HepG2 (cell line): ENCODE results near the gene MBTPS1. TPM values are rescaled to one million over a fixed set of nuclear protein-coding genes. Genes with fewer than 3 reads are reported as not detected.

Experiments used
- ATAC-seq: fragments of 200-7000 bp; cut with Tn5 transposase; 3 replicates; pipeline ENCODE4 v1.9.1; 2020; ENCODE audit warnings: mild to moderate bottlenecking, moderate library complexity
- BruUV-seq: library from RNA; stranded (reverse); fragments of 400-500 nt; replicated peaks from 2 replicates; lab custom pipeline; 2021; lab: Mats Ljungman, UMichigan
- CTCF ChIA-PET: fragments of 300-600 bp; formaldehyde crosslinking; extraction: SDS; loops from one replicate; lab custom pipeline; 2021; ENCODE audit warnings: low total read pairs, inconsistent platforms, low intra/inter-chr PET ratio; lab: Yijun Ruan, JAX
- POLR2A ChIA-PET: fragments of 350-600 bp; sonication (Branson Sonifier 250); formaldehyde crosslinking; loops from one replicate; lab custom pipeline; 2020; ENCODE audit warnings: antibody characterized with exemption, inconsistent platforms; lab: Yijun Ruan, JAX
- DNase-seq: peaks from one replicate; pipeline ENCODE4 v3.0.0-alpha.2; 2015; ENCODE audit warnings: low spot score
- FAIRE-seq: peaks from 3 replicates; lab custom pipeline; 2011; peaks lifted over from hg19 to GRCh38; lab: Jason Lieb, UNC
- H2AFZ ChIP-seq: one replicate; pipeline ENCODE4 v1.6.1; 2011; ENCODE audit warnings: low read length, inconsistent platforms
- H3K27ac ChIP-seq: fragments of 300-600 bp; 3 replicates; pipeline ENCODE4 v1.8.0; 2011; ENCODE audit warnings: mixed run types, mild to moderate bottlenecking, mixed read lengths, low read length, inconsistent platforms; ENCODE audit not compliant: insufficient read depth; ENCODE audit errors: extremely low read length
- H3K27me3 ChIP-seq, 2 experiments: fragments of 200-600 bp in 1 of 2; 2 replicates in 1 of 2; 3 replicates in 1 of 2; pipeline versions ENCODE4 v1.6.0 to v1.8.0; 2011; ENCODE audit warnings: low read length in 2 of 2, mild to moderate bottlenecking in 2 of 2, moderate library complexity in 2 of 2, inconsistent platforms in 1 of 2; ENCODE audit not compliant: insufficient read depth in 2 of 2, control insufficient read depth in 1 of 2
- H3K36me3 ChIP-seq, 2 experiments: fragments of 200-600 bp in 1 of 2; replicated peaks in 1 of 2; 2 replicates in 1 of 2; 3 replicates in 1 of 2; pipeline versions ENCODE4 v1.5.1 to v1.8.0; 2011; ENCODE audit warnings: low read length in 2 of 2, inconsistent platforms in 1 of 2; ENCODE audit not compliant: insufficient read depth in 2 of 2, control insufficient read depth in 1 of 2
- H3K4me1 ChIP-seq: 2 replicates; pipeline ENCODE4 v1.5.1; 2012; ENCODE audit warnings: low read length, inconsistent platforms; ENCODE audit not compliant: insufficient read depth
- H3K4me2 ChIP-seq: 2 replicates; pipeline ENCODE4 v1.6.0; 2011; ENCODE audit warnings: low read depth, low read length, inconsistent platforms
- H3K4me3 ChIP-seq, 3 experiments: fragments of 200-600 bp in 1 of 3; sonication (generic), shearing (Covaris generic) in 1 of 3; replicated peaks in 1 of 3; 2 replicates each; pipeline ENCODE4 v1.5.1; 2011 to 2016; ENCODE audit warnings: low read length in 3 of 3, inconsistent platforms in 2 of 3, low read depth in 2 of 3, mild to moderate bottlenecking in 2 of 3, control low read depth in 1 of 3, mixed read lengths in 1 of 3; ENCODE audit not compliant: insufficient read depth in 1 of 3
- H3K79me2 ChIP-seq: one replicate; pipeline ENCODE4 v1.6.1; 2011; ENCODE audit warnings: low read length, inconsistent platforms; ENCODE audit not compliant: insufficient read depth
- H3K9ac ChIP-seq: 2 replicates; pipeline ENCODE4 v1.6.0; 2011; ENCODE audit warnings: mild to moderate bottlenecking, low read depth, low read length, inconsistent platforms; ENCODE audit not compliant: insufficient read depth
- H3K9me3 ChIP-seq: 2 replicates; pipeline ENCODE4 v1.5.1; 2012; ENCODE audit warnings: mild to moderate bottlenecking, low read length
- H4K20me1 ChIP-seq: 2 replicates; pipeline ENCODE4 v1.6.0; 2011; ENCODE audit warnings: inconsistent platforms, mild to moderate bottlenecking, low read length, moderate library complexity; ENCODE audit not compliant: insufficient read depth
- ADNP ChIP-seq: sonication (generic); formaldehyde crosslinking; IDR thresholded peaks from 2 replicates; pipeline ENCODE4 v1.4.0; 2020; ENCODE audit warnings: missing genetic modification reagents
- ASH2L ChIP-seq: fragments of 300-600, 200-600 bp; sonication (generic); IDR thresholded peaks from 2 replicates; pipeline ENCODE4 v1.7.0; 2017; ENCODE audit warnings: low read depth, mild to moderate bottlenecking, moderate library complexity, mixed read lengths, low read length; ENCODE audit not compliant: insufficient read length
- GFI1 ChIP-seq: sonication (generic); formaldehyde crosslinking; IDR thresholded peaks from 2 replicates; pipeline ENCODE4 v1.5.0; 2020; ENCODE audit warnings: missing genetic modification reagents, mild to moderate bottlenecking, borderline replicate concordance
- HDAC2 ChIP-seq: sonication (generic); formaldehyde crosslinking; IDR thresholded peaks from 2 replicates; pipeline ENCODE4 v1.4.0; 2020; ENCODE audit warnings: missing genetic modification reagents
- MAF1 ChIP-seq: sonication (generic); formaldehyde crosslinking; IDR thresholded peaks from 2 replicates; pipeline ENCODE4 v1.5.0; 2020; ENCODE audit warnings: missing genetic modification reagents, borderline replicate concordance
- NRL ChIP-seq: sonication (generic); formaldehyde crosslinking; IDR thresholded peaks from 2 replicates; pipeline ENCODE4 v1.5.0; 2020; ENCODE audit warnings: missing genetic modification reagents, mild to moderate bottlenecking, moderate library complexity, borderline replicate concordance
- SP1 ChIP-seq, 2 experiments: fragments of 450-650 bp in 1 of 2; sonication (generic) in 1 of 2; formaldehyde crosslinking in 1 of 2; IDR thresholded peaks; 2 replicates each; pipeline versions ENCODE4 v1.4.0 to v1.6.1; 2016 to 2020; ENCODE audit warnings: missing genetic modification reagents in 1 of 2
- THRA ChIP-seq: sonication (generic); formaldehyde crosslinking; IDR thresholded peaks from 2 replicates; pipeline ENCODE4 v1.4.0; 2020; ENCODE audit warnings: missing genetic modification reagents, borderline replicate concordance
- ZIK1 ChIP-seq: sonication (generic); formaldehyde crosslinking; IDR thresholded peaks from 2 replicates; pipeline ENCODE4 v1.5.0; 2020; ENCODE audit warnings: mild to moderate bottlenecking, low read depth, missing genetic modification reagents, borderline replicate concordance
- ZNF17 ChIP-seq: sonication (generic); formaldehyde crosslinking; IDR thresholded peaks from 2 replicates; pipeline ENCODE4 v1.5.0; 2020; ENCODE audit warnings: mild to moderate bottlenecking, missing genetic modification reagents
- ZNF235 ChIP-seq: sonication (generic); formaldehyde crosslinking; IDR thresholded peaks from 2 replicates; pipeline ENCODE4 v1.8.1; 2023; ENCODE audit warnings: mild to moderate bottlenecking, missing genetic modification reagents, borderline replicate concordance
- ZNF280B ChIP-seq: sonication (generic); formaldehyde crosslinking; IDR thresholded peaks from 2 replicates; pipeline ENCODE4 v1.5.0; 2020; ENCODE audit warnings: missing genetic modification reagents, mild to moderate bottlenecking, borderline replicate concordance
- ZNF282 ChIP-seq: fragments of 450-650 bp; IDR thresholded peaks from 2 replicates; pipeline ENCODE4 v1.6.1; 2018; ENCODE audit not compliant: partially characterized antibody
- ZNF362 ChIP-seq: sonication (generic); formaldehyde crosslinking; IDR thresholded peaks from 2 replicates; pipeline ENCODE4 v1.4.0; 2020; ENCODE audit warnings: missing genetic modification reagents, mild to moderate bottlenecking, borderline replicate concordance
- ZNF703 ChIP-seq: sonication (generic); formaldehyde crosslinking; IDR thresholded peaks from 2 replicates; pipeline ENCODE4 v1.5.1; 2020; ENCODE audit warnings: missing genetic modification reagents, mild to moderate bottlenecking, moderate library complexity, borderline replicate concordance
- ZNF709 ChIP-seq: sonication (generic); formaldehyde crosslinking; IDR thresholded peaks from 2 replicates; pipeline ENCODE4 v1.5.0; 2020; ENCODE audit warnings: mild to moderate bottlenecking, missing genetic modification reagents
- ZNF792 ChIP-seq: IDR thresholded peaks from 2 replicates; pipeline ENCODE4 v1.6.1; 2016
- WGBS: methylation state at CpG from one replicate; pipeline ENCODE4 v1.1.6; 2017; ENCODE audit warnings: low lambda C conversion rate; 5-methylcytosine and 5-hydroxymethylcytosine counted together
- in situ Hi-C: cut with HindIII; loops from 2 replicates; pipeline ENCODE4 v1.10.0; 2017; ENCODE audit warnings: low pct_unique_long_range_greater_than_20kb; ENCODE audit not compliant: extremely low pct_ligation_motif_present
- intact Hi-C: fragments of 100-400 bp; cut with micrococcal nuclease; formaldehyde crosslinking; loops from one replicate; pipeline ENCODE4 v1.10.0; 2022; ENCODE audit not compliant: unreplicated experiment
- polyA plus RNA-seq, 8 experiments: library from polyadenylated mRNA; depleted of rRNA in 3 of 8; stranded (reverse) in 7 of 8; unstranded in 1 of 8; fragments of >200 nt; fragmentation: Illumina TruSeq in 4 of 8; extraction: Trizol in 4 of 8; gene quantifications; 2 replicates each; pipeline versions ENCODE4 v1.2.1 to v1.2.3, GENCODE V29; 2011 to 2016; ENCODE audit warnings: low read depth in 4 of 8, missing spikeins in 1 of 8, mixed read lengths in 1 of 8; ENCODE audit not compliant: insufficient read depth in 1 of 8
- total RNA-seq, 5 experiments: library from RNA; depleted of rRNA; stranded (reverse); fragments of >200 nt; fragmentation: Illumina TruSeq; extraction: Trizol; gene quantifications; 2 replicates each; pipeline ENCODE4 v1.2.3, GENCODE V29; 2016; ENCODE audit warnings: low read depth in 1 of 5

MBTPS1 gene
- total and polyA plus RNA-seq, 2 of the 13 experiments (the other 11 are each of a cell fraction or from before 2014, with no cell fraction given), result 56.7 to 91.3 TPM

GRCh38 chr16:84013787-84014569 lies 102.8 kb downstream of the MBTPS1 start:
- ChIA-PET POLR2A (interaction anchor here (0.6 to 1.4 kb wide), 9 partner anchors 19 to 774 kb away, joined by 3 to 15 read pairs (median 4); partner anchors contain the start of genes MBTPS1 and OSGIN1), CTCF (no interaction called here)
- peak; percentile 89 for FAIRE-seq
- in situ Hi-C loops, result no loop called here
- intact Hi-C loops, result no loop called here
- Histone ChIP-seq H3K4me2 (peak overlapping the region; percentile 15; the same call in 1 of the 2 replicates), H2AFZ (no peak overlapping the region), H3K27ac (no peak overlapping the region), H3K9me3 (peaks cover 11% of the 10 kb centered on the region), H3K36me3 (no peaks in the 10 kb centered on the region), H3K27me3 (peaks cover 0 to 13% of the 10 kb centered on the region in 2 experiments; a peak in 2 of 5 replicates), H4K20me1 (no peaks in the 10 kb centered on the region), H3K9ac (no peak overlapping the region), H3K79me2 (no peaks in the 10 kb centered on the region), H3K4me1 (peaks cover 8% of the 10 kb centered on the region; the same call in 1 of the 2 replicates), H3K4me3 (peak overlapping the region in 1 of 3 experiments; percentile 6; a peak in 1 of 6 replicates)
- ATAC-seq, result peak; percentile 92
- DNase-seq, result peak; percentile 94
- 10% methylated on average over 10 of the region's 14 CpGs for WGBS
- no TSS peak for BruUV-seq
- no peak for TF ChIP-seq ZNF235
- no peak for TF ChIP-seq ZNF792 (CRISPR knock-in tag)
- no peak for TF ChIP-seq ZNF282
- TF ChIP-seq ZNF362, result no peak
- TF ChIP-seq ZNF703, result no peak
- no peak for TF ChIP-seq SP1 (IDR thresholded peaks at IDR 0.05)
- peak; percentile 54; the same call in 1 of the 2 replicates for TF ChIP-seq SP1 (CRISPR knock-in tag; IDR thresholded peaks at IDR 0.05)
- TF ChIP-seq ZIK1 (CRISPR knock-in tag), result no peak
- no peak for TF ChIP-seq ZNF709 (CRISPR knock-in tag)
- no peak for TF ChIP-seq ADNP (CRISPR knock-in tag)
- TF ChIP-seq ZNF17, result no peak
- TF ChIP-seq NRL, result peak; percentile 57; the same call in 1 of the 2 replicates
- TF ChIP-seq GFI1 (CRISPR knock-in tag), result no peak
- no peak for TF ChIP-seq ASH2L
- TF ChIP-seq HDAC2, result no peak
- TF ChIP-seq MAF1, result no peak
- TF ChIP-seq ZNF280B (CRISPR knock-in tag), result peak; percentile 13; the same call in 1 of the 2 replicates
- no peak for TF ChIP-seq THRA (CRISPR knock-in tag)
